Calu3 (cell line): ENCODE results near the gene CALM1. TPM values are rescaled to one million over a fixed set of nuclear protein-coding genes. Genes with fewer than 3 reads are reported as not detected.

Source experiments
- BruUV-seq: library from RNA; stranded (reverse); fragments of 400-500 nt; replicated peaks from 2 replicates; lab custom pipeline; 2021; lab: Mats Ljungman, UMichigan
- CTCF ChIA-PET: fragments of 300-600 bp; sonication (Branson Sonifier 250); formaldehyde crosslinking; loops from one replicate; lab custom pipeline; 2022; ENCODE audit warnings: antibody characterized with exemption; lab: Charles Lee
- DNase-seq: peaks from one replicate; pipeline ENCODE4 v3.0.0; 2022
- H3K27ac Mint-ChIP-seq: one replicate; pipeline ENCODE4 v1.8.0; 2022; ENCODE audit warnings: mixed read lengths; ENCODE audit not compliant: unreplicated experiment
- H3K27me3 Mint-ChIP-seq: one replicate; pipeline ENCODE4 v1.8.0; 2022; ENCODE audit warnings: mixed read lengths; ENCODE audit not compliant: unreplicated experiment
- H3K36me3 Mint-ChIP-seq: one replicate; pipeline ENCODE4 v1.8.0; 2022; ENCODE audit warnings: mild to moderate bottlenecking, moderate library complexity, mixed read lengths; ENCODE audit not compliant: insufficient read depth, unreplicated experiment
- H3K4me1 Mint-ChIP-seq: one replicate; pipeline ENCODE4 v1.8.0; 2022; ENCODE audit warnings: mild to moderate bottlenecking, low read depth, mixed read lengths; ENCODE audit not compliant: unreplicated experiment
- H3K4me3 Mint-ChIP-seq: one replicate; pipeline ENCODE4 v1.8.0; 2022; ENCODE audit warnings: mild to moderate bottlenecking, low read depth, moderate library complexity, mixed read lengths; ENCODE audit not compliant: unreplicated experiment
- H3K9me3 Mint-ChIP-seq: one replicate; pipeline ENCODE4 v1.8.0; 2022; ENCODE audit warnings: low read depth, mixed read lengths; ENCODE audit not compliant: unreplicated experiment
- intact Hi-C: fragments of 100-400 bp; cut with micrococcal nuclease; formaldehyde crosslinking; loops from one replicate; pipeline ENCODE4 v1.10.0; 2022; ENCODE audit not compliant: unreplicated experiment
- total RNA-seq: library from RNA; stranded (reverse); gene quantifications from 2 replicates; pipeline ENCODE4 v1.2.3, GENCODE V29; 2022
- TF ChIP-seq, protein P1 (sequence below): fragments of 200-600 bp; IDR thresholded peaks from one replicate; pipeline ENCODE4 v1.8.0; 2022; ENCODE audit warnings: antibody characterized with exemption; ENCODE audit not compliant: unreplicated experiment

CALM1 gene
- total RNA-seq, 1 experiment from 2014 or later, result 242 TPM

DNA sequence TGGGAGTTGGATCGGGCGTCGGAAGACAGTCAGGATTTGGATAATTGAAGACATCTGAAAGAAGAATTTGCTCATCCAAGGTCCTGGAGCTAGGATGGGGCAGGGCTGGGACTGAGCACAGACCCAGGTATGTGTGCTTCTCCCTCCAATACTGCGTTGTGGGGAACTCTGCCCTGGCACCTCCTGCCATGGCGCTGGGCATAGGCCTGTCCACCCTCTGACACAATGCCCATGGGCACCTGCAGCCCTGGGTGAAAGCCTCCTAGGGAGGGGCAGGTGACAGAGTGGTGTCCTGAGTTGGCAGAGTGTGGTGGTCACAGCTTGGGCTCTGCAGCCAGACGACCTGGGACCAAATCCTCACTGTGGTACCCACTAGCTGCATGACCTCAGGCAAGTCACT is 53.3 kb downstream of the CALM1 start:
- CTCF ChIA-PET, result interaction anchor here (0.9 kb wide), 1 partner anchor 16 kb away, joined by 3 read pairs; no protein-coding TSS in a partner anchor

GRCh38 chr14:90450667-90451066 is 53.8 kb downstream of the CALM1 start:
- no peaks in the 10 kb centered on the region for H3K27me3 Mint-ChIP-seq
- no peak overlapping the region for H3K27ac Mint-ChIP-seq
- DNase-seq, result no peak
- no peak overlapping the region for H3K4me3 Mint-ChIP-seq
- BruUV-seq, result no TSS peak
- H3K4me1 Mint-ChIP-seq, result no peaks in the 10 kb centered on the region
- H3K9me3 Mint-ChIP-seq, result peaks cover 11% of the 10 kb centered on the region
- TF ChIP-seq, protein P1, sequence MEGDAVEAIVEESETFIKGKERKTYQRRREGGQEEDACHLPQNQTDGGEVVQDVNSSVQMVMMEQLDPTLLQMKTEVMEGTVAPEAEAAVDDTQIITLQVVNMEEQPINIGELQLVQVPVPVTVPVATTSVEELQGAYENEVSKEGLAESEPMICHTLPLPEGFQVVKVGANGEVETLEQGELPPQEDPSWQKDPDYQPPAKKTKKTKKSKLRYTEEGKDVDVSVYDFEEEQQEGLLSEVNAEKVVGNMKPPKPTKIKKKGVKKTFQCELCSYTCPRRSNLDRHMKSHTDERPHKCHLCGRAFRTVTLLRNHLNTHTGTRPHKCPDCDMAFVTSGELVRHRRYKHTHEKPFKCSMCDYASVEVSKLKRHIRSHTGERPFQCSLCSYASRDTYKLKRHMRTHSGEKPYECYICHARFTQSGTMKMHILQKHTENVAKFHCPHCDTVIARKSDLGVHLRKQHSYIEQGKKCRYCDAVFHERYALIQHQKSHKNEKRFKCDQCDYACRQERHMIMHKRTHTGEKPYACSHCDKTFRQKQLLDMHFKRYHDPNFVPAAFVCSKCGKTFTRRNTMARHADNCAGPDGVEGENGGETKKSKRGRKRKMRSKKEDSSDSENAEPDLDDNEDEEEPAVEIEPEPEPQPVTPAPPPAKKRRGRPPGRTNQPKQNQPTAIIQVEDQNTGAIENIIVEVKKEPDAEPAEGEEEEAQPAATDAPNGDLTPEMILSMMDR, result no peak
- intact Hi-C loops, result loop anchor here (10.0 kb wide), 1 partner anchor 46 kb away; no protein-coding TSS in a partner anchor
- CTCF ChIA-PET, result no interaction called here
- peaks cover 8% of the 10 kb centered on the region for H3K36me3 Mint-ChIP-seq

More for the DNA sequence above, 53.3 kb downstream of the CALM1 start:
- TF ChIP-seq, protein P1, result no peak
- intact Hi-C loops, result loop anchor here (10.0 kb wide), 1 partner anchor 45 kb away; no protein-coding TSS in a partner anchor
- no peaks in the 10 kb centered on the region for H3K4me1 Mint-ChIP-seq
- no peak for DNase-seq
- no peak overlapping the region for H3K4me3 Mint-ChIP-seq
- H3K27ac Mint-ChIP-seq, result no peak overlapping the region
- peaks cover 10% of the 10 kb centered on the region for H3K36me3 Mint-ChIP-seq
- H3K27me3 Mint-ChIP-seq, result no peaks in the 10 kb centered on the region
- peaks cover 11% of the 10 kb centered on the region for H3K9me3 Mint-ChIP-seq
- BruUV-seq, result no TSS peak

DNA sequence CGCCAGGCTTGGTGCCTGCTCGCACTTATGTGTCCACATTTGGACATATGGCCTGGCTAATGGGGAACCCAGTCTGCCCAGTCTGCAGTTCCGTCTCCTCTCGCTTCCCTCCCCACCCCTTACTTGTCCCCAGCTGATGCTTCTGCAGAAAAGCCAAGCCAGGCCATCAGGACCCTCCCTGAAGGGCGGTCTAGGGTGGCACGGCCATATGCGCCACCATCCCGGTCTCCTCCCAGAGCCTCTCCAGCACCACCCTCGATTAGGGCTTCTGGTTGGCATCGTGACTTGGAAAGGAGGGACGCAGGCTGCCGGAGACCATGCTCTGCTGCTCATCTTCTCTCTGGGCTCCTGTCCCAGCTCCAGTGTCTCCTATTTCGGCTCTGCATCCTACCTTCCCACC is 54.6 kb downstream of the CALM1 start:
- BruUV-seq, result no TSS peak
- Mint-ChIP-seq H3K27me3 (no peaks in the 10 kb centered on the region), H3K9me3 (peaks cover 9% of the 10 kb centered on the region), H3K4me3 (no peak overlapping the region), H3K27ac (no peak overlapping the region), H3K36me3 (peaks cover 8% of the 10 kb centered on the region), H3K4me1 (no peaks in the 10 kb centered on the region)
- CTCF ChIA-PET, result no interaction called here
- TF ChIP-seq, protein P1, result no peak
- intact Hi-C loops, result loop anchor here (10.0 kb wide), 1 partner anchor 47 kb away; no protein-coding TSS in a partner anchor
- DNase-seq, result no peak

DNA sequence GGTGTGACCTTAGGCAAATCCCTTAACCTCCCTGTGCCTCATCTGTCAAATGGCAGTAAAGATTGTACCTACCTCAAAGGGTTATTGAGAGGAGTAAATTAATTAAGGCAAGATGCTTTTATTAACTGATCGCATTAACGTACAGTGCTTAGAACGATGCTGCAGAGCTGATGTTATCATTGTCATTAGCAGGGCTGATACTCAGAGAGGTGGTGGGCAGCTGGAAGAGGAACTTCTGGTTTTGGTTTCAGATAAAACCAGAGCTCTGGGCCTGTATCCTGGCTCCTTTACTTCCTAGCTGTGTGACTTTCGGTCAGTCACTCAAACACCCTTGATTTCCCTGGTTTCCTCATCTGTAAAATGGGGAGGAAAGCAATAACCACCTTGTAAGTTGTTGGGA is 55.1 kb downstream of the CALM1 start:
- CTCF ChIA-PET, result no interaction called here
- no peak for DNase-seq
- peaks cover 8% of the 10 kb centered on the region for H3K36me3 Mint-ChIP-seq
- no peak overlapping the region for H3K4me3 Mint-ChIP-seq
- TF ChIP-seq, protein P1, result no peak
- H3K9me3 Mint-ChIP-seq, result peaks cover 6% of the 10 kb centered on the region
- intact Hi-C loops, result loop anchor here (10.0 kb wide), 1 partner anchor 47 kb away; no protein-coding TSS in a partner anchor
- no TSS peak for BruUV-seq
- no peaks in the 10 kb centered on the region for H3K4me1 Mint-ChIP-seq
- no peak overlapping the region for H3K27ac Mint-ChIP-seq
- no peaks in the 10 kb centered on the region for H3K27me3 Mint-ChIP-seq
